HG02840 (cell line): ENCODE measurements around the gene CCDC187.
"Not testable (repeated sequence)": the region's sequence is repeated elsewhere in the genome, so short reads cannot be mapped to it uniquely, and the experiment has no call there.

Experiments
- ATAC-seq: cut with Tn5 transposase; IDR thresholded peaks from one replicate; pipeline ENCODE4 v1.9.1; 2021; ENCODE audit warnings: mild to moderate bottlenecking, moderate library complexity, moderate number of reproducible peaks; ENCODE audit not compliant: unreplicated experiment, low FRiP score

Gene CCDC187

GRCh38 chr9:136303825-136304416 is at the start of gene CCDC187:
Gene CCDC187 (minus strand): TSS chr9:136304094. CDS start chr9:136303830, 264 bp downstream.
- ATAC-seq: no peak

GRCh38 chr9:136353088-136353487 is 49.2 kb upstream of the CCDC187 start:
- ATAC-seq: no peak

- ATAC-seq: no peak
Observed at GRCh38 chr9:136352682-136353081, 48.8 kb upstream of the CCDC187 start.

- not testable (repeated sequence) for ATAC-seq
Observed at GRCh38 chr9:136351868-136352267, 48.0 kb upstream of the CCDC187 start.

- ATAC-seq: no peak
Observed at GRCh38 chr9:136351252-136351800, 47.4 kb upstream of the CCDC187 start.

- ATAC-seq: no peak
Observed at GRCh38 chr9:136349546-136349945, 45.7 kb upstream of the CCDC187 start.

- ATAC-seq: no peak
Observed at GRCh38 chr9:136348691-136349090, 44.8 kb upstream of the CCDC187 start.

- ATAC-seq: no peak
Observed at GRCh38 chr9:136347472-136348256, 43.8 kb upstream of the CCDC187 start.

- no peak for ATAC-seq
Observed at GRCh38 chr9:136346927-136347465, 43.1 kb upstream of the CCDC187 start.

- ATAC-seq: no peak
Observed at GRCh38 chr9:136346157-136346481, 42.2 kb upstream of the CCDC187 start.

GRCh38 chr9:136345281-136346156 is 41.6 kb upstream of the CCDC187 start:
- ATAC-seq: no peak

GRCh38 chr9:136344544-136345280 is 40.8 kb upstream of the CCDC187 start:
- no peak for ATAC-seq

GRCh38 chr9:136343884-136344269 is 40.0 kb upstream of the CCDC187 start:
- ATAC-seq: no peak

- ATAC-seq: no peak
Observed at GRCh38 chr9:136343121-136343883, 39.4 kb upstream of the CCDC187 start.

- ATAC-seq: no peak
Observed at GRCh38 chr9:136342181-136343120, 38.6 kb upstream of the CCDC187 start.

GRCh38 chr9:136341769-136342168 is 37.9 kb upstream of the CCDC187 start:
- ATAC-seq: no peak

- ATAC-seq: no peak
Observed at GRCh38 chr9:136341042-136341655, 37.3 kb upstream of the CCDC187 start.
